Rectal smooth muscle tissue (tissue), 1 donor: Measurements from ENCODE around the gene MALT1.
"Not testable (repeated sequence)": the region's sequence is repeated elsewhere in the genome, so short reads cannot be mapped to it uniquely, and the experiment has no call there.

Experiments used
- H3K27ac ChIP-seq: one replicate; pipeline ENCODE4 v1.7.0; 2013; ENCODE audit warnings: low read depth, low read length, inconsistent platforms
- H3K27me3 ChIP-seq: one replicate; pipeline ENCODE4 v1.7.0; 2013; ENCODE audit warnings: low read length; ENCODE audit not compliant: control insufficient read depth, insufficient read depth
- H3K36me3 ChIP-seq: one replicate; pipeline ENCODE4 v1.7.0; 2013; ENCODE audit warnings: low read length; ENCODE audit not compliant: control insufficient read depth, insufficient read depth
- H3K4me1 ChIP-seq: one replicate; pipeline ENCODE4 v1.7.0; 2013; ENCODE audit warnings: low read length; ENCODE audit not compliant: control insufficient read depth, insufficient read depth
- H3K4me3 ChIP-seq: one replicate; pipeline ENCODE4 v1.7.0; 2013; ENCODE audit warnings: low read length
- H3K9ac ChIP-seq: one replicate; pipeline ENCODE4 v1.7.0; 2013; ENCODE audit warnings: low read length

MALT1 gene

GRCh38 chr18:58730618-58731017, 59.4 kb downstream of the MALT1 start:
- H3K36me3 ChIP-seq, result peaks cover 3% of the 10 kb centered on the region
- no peak overlapping the region for H3K27ac ChIP-seq
- H3K4me1 ChIP-seq, result no peaks in the 10 kb centered on the region
- H3K4me3 ChIP-seq, result no peak overlapping the region
- no peak overlapping the region for H3K9ac ChIP-seq
- no peaks in the 10 kb centered on the region for H3K27me3 ChIP-seq

GRCh38 chr18:58732471-58732870, 61.2 kb downstream of the MALT1 start:
- H3K27me3 ChIP-seq, result no peaks in the 10 kb centered on the region
- no peaks in the 10 kb centered on the region for H3K4me1 ChIP-seq
- no peak overlapping the region for H3K4me3 ChIP-seq
- no peak overlapping the region for H3K9ac ChIP-seq
- peaks cover 3% of the 10 kb centered on the region for H3K36me3 ChIP-seq
- H3K27ac ChIP-seq, result no peak overlapping the region

GRCh38 chr18:58733866-58734265, 62.6 kb downstream of the MALT1 start:
- Histone ChIP-seq H3K27me3 (no peaks in the 10 kb centered on the region), H3K4me3 (no peak overlapping the region), H3K9ac (no peak overlapping the region), H3K36me3 (no peaks in the 10 kb centered on the region), H3K4me1 (no peaks in the 10 kb centered on the region), H3K27ac (no peak overlapping the region)

- H3K27ac ChIP-seq, result no peak overlapping the region
- H3K36me3 ChIP-seq, result no peaks in the 10 kb centered on the region
- H3K27me3 ChIP-seq, result no peaks in the 10 kb centered on the region
- H3K9ac ChIP-seq, result no peak overlapping the region
- H3K4me3 ChIP-seq, result no peak overlapping the region
- no peaks in the 10 kb centered on the region for H3K4me1 ChIP-seq
These were observed 67.1 kb downstream of the MALT1 start for GRCh38 chr18:58738322-58738721.

GRCh38 chr18:58745914-58746313, 74.6 kb downstream of the MALT1 start:
- Histone ChIP-seq H3K4me3 (no peak overlapping the region), H3K9ac (no peak overlapping the region), H3K27me3 (no peaks in the 10 kb centered on the region), H3K4me1 (no peaks in the 10 kb centered on the region), H3K36me3 (peaks cover 26% of the 10 kb centered on the region), H3K27ac (no peak overlapping the region)

GRCh38 chr18:58748899-58749595, 77.8 kb downstream of the MALT1 start:
- Histone ChIP-seq H3K9ac (no peak overlapping the region), H3K4me3 (no peak overlapping the region), H3K36me3 (peaks cover 26% of the 10 kb centered on the region), H3K27me3 (no peaks in the 10 kb centered on the region), H3K27ac (no peak overlapping the region), H3K4me1 (no peaks in the 10 kb centered on the region)

GRCh38 chr18:58753976-58754375, 82.7 kb downstream of the MALT1 start:
- Histone ChIP-seq H3K27ac (no peak overlapping the region), H3K9ac (no peak overlapping the region), H3K4me3 (no peak overlapping the region), H3K27me3 (no peaks in the 10 kb centered on the region), H3K4me1 (no peaks in the 10 kb centered on the region), H3K36me3 (peaks cover 9% of the 10 kb centered on the region)

GRCh38 chr18:58754544-58755068, 83.3 kb downstream of the MALT1 start:
- Histone ChIP-seq H3K9ac (no peak overlapping the region), H3K27ac (no peak overlapping the region), H3K27me3 (no peaks in the 10 kb centered on the region), H3K4me1 (no peaks in the 10 kb centered on the region), H3K36me3 (peaks cover 9% of the 10 kb centered on the region), H3K4me3 (no peak overlapping the region)

- H3K4me1 ChIP-seq, result no peaks in the 10 kb centered on the region
- peaks cover 5% of the 10 kb centered on the region for H3K36me3 ChIP-seq
- H3K4me3 ChIP-seq, result no peak overlapping the region
- no peak overlapping the region for H3K9ac ChIP-seq
- H3K27me3 ChIP-seq, result no peaks in the 10 kb centered on the region
- H3K27ac ChIP-seq, result no peak overlapping the region
These were observed 84.2 kb downstream of the MALT1 start for GRCh38 chr18:58755304-58756010.

- H3K27me3 ChIP-seq, result no peaks in the 10 kb centered on the region
- H3K9ac ChIP-seq, result no peak overlapping the region
- H3K4me3 ChIP-seq, result no peak overlapping the region
- no peaks in the 10 kb centered on the region for H3K36me3 ChIP-seq
- no peaks in the 10 kb centered on the region for H3K4me1 ChIP-seq
- no peak overlapping the region for H3K27ac ChIP-seq
These were observed 84.9 kb downstream of the MALT1 start for GRCh38 chr18:58756148-58756547.

- no peaks in the 10 kb centered on the region for H3K27me3 ChIP-seq
- H3K9ac ChIP-seq, result no peak overlapping the region
These were observed 85.5 kb downstream of the MALT1 start for GRCh38 chr18:58756596-58757240.

GRCh38 chr18:58757351-58757750, 86.1 kb downstream of the MALT1 start:
- H3K4me3 ChIP-seq, H3K36me3 ChIP-seq, H3K9ac ChIP-seq: not testable (repeated sequence)

More at GRCh38 chr18:58756596-58757240, 85.5 kb downstream of the MALT1 start:
- Histone ChIP-seq H3K4me3 (no peak overlapping the region), H3K4me1 (no peaks in the 10 kb centered on the region), H3K36me3 (no peaks in the 10 kb centered on the region), H3K27ac (no peak overlapping the region)

More at GRCh38 chr18:58757351-58757750, 86.1 kb downstream of the MALT1 start:
- not testable (repeated sequence) for H3K27me3 ChIP-seq, H3K4me1 ChIP-seq, H3K27ac ChIP-seq
